GM13977 (cell line): ENCODE measurements around the gene MLLT3.

ENCODE experiments used
- DNase-seq: peaks from one replicate; pipeline ENCODE4 v3.0.0; 2012; ENCODE audit warnings: low spot score
- in situ Hi-C: fragments of 300-500 bp; cut with MboI; formaldehyde crosslinking; loops from one replicate; pipeline ENCODE4 v1.12.0; 2022; ENCODE audit warnings: low sequenced_read_pairs, low pct_unique_long_range_greater_than_20kb, mixed read lengths, inconsistent platforms; ENCODE audit not compliant: unreplicated experiment
- TF ChIP-seq, protein P1 (sequence below): IDR thresholded peaks from 2 replicates; pipeline ENCODE4 v1.5.1; 2012; ENCODE audit warnings: mild to moderate bottlenecking, control low read depth; ENCODE audit not compliant: insufficient read depth; ENCODE audit errors: extremely low read depth, missing control alignments

MLLT3 gene

DNA sequence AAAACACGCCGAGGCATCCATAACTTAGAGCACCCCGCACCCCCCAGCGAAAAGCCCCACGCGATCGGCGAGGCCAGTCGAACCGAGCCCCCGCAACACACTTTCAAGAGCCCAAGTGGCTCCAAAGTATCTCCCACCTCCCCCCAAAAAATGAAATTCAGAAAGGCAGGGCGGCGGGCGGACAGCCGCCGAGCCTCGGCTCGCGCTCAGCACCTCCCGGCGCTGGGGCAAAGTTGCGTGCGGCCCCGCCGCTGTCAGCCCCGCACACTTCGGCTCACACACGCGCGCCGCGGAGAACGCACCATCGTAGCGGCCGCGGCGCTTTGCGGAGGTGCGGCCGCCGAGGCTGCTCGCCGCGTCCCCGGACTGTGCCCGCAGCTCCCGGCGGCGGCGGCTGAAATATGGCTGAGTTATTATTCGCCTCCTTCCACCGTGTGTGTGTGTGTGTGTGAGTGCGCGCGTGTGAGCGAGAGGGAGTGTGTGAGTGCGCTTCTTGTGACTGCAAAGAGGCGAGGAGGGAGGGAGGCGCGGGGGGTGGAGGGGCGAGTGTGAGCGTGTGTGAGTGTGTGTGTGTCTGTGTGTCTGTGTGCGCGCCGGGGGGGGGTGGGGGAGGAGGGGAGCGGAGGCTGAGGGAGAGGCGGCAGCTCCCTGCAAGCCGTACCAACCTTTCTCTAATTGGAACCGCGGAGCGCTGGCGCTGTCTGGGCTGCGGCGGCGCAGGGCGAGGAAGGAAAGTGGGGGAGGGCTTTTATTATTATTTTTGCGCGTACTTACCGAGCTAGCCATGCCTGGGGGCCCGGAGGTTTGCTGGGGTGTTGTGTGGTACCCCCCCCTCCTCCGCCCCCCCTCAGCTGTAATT is 599 bp downstream of the MLLT3 start:
- in situ Hi-C loops = loop anchor here (10.0 kb wide), 3 partner anchors 267 to 697 kb away; no protein-coding TSS in a partner anchor
- TF ChIP-seq, protein P1, sequence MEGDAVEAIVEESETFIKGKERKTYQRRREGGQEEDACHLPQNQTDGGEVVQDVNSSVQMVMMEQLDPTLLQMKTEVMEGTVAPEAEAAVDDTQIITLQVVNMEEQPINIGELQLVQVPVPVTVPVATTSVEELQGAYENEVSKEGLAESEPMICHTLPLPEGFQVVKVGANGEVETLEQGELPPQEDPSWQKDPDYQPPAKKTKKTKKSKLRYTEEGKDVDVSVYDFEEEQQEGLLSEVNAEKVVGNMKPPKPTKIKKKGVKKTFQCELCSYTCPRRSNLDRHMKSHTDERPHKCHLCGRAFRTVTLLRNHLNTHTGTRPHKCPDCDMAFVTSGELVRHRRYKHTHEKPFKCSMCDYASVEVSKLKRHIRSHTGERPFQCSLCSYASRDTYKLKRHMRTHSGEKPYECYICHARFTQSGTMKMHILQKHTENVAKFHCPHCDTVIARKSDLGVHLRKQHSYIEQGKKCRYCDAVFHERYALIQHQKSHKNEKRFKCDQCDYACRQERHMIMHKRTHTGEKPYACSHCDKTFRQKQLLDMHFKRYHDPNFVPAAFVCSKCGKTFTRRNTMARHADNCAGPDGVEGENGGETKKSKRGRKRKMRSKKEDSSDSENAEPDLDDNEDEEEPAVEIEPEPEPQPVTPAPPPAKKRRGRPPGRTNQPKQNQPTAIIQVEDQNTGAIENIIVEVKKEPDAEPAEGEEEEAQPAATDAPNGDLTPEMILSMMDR = no peak
- peak; percentile 55 for DNase-seq

DNA sequence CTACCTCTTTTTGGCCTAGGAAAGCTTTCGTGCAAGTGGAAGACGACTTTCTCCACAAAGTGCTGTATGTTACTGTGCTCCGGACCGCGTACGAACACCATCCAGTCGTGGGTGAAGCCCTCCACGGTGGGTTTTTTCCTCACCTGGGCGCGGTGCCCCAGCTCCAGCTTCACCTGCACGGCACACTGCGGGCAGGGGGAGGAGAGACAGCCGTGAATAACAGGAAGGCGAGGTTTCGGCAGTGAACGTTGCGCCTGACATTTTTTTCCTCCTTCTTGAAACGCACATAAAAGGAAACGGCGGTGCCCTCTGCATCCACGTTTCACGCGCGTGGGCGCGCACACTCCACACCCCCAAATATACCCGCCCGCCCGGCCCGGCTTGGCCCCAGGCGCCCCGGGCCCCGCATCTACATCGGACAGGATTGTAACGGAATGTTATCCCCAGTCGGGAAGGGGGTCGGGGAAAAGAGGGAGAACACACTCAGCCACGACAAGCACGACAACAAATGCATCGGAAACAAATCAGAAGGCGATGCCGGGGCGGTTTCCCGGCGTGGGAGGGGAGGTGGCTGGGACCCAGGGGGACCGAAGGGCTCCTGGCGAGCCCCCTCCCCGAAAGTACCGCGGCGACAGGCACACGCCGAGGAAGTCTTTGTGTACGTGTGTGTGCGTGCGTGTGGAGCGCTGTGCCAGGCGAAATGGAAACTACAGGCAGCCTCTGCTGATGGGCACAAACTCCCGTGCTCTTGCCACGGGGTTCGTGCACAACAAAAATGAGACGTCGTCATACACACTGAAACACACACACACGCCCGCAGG is 1.4 kb downstream of the MLLT3 start:
- in situ Hi-C loops = loop anchor here (10.0 kb wide), 3 partner anchors 266 to 696 kb away; no protein-coding TSS in a partner anchor
- DNase-seq = peak; percentile 39
- TF ChIP-seq, protein P1 = no peak

DNA sequence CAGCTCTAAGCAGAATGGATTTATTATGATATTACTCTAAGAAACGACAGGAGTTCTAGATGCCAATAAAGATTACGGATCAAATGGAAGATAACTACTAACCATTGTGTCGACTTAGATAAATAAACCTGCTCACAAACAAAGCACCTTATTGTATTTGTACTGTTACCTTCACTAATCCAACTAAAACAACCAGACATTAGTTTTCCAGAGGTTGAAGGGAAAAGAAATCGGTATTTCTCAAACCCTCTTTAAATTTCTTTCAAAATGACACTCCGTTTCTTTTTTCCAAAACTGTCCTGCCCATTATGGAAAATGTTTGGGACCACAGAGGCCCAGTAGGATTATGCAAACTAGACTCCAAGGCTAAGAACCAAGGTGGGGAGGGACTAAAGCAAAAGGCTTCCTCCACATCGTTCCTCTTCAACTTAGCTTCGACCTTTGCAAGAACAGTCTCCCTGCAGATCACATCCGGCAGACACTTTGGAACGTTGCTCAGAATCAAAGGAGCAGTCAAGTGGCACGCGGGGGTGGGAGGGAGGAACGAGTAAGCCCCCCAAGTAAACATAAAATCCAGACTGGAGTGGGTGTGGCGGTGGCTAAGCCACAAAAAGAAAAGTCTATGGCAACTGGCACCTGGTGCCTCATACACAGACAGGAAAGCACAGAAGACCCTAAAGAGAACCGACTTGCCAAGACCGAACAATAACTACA is 2.7 kb downstream of the MLLT3 start:
- no peak for DNase-seq
- TF ChIP-seq, protein P1 = no peak
- in situ Hi-C loops = loop anchor here (10.0 kb wide), 4 partner anchors 55 to 695 kb away; no protein-coding TSS in a partner anchor

DNA sequence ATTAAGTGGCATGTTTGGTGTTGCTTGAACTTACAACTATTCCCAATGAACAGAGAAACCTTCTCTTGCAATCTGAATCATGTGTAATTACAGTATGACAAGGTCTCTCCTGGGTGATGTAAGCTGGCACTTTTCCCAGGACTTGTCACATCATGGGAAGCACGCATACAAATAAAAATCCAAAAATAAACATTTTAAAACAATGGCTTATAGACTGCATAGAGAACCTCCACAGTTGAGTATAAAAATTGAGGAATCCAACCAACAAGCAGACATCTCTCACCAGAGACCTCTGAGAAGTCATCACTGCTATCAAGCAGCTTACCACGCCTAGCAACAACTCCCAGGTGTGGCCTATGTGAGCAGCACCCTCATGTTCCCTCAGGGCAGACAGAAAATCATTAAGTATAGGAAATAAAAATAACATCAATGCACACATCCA is 3.9 kb downstream of the MLLT3 start:
- DNase-seq = no peak
- in situ Hi-C loops = loop anchor here (10.0 kb wide), 1 partner anchor 54 kb away; no protein-coding TSS in a partner anchor
- TF ChIP-seq, protein P1 = no peak

DNA sequence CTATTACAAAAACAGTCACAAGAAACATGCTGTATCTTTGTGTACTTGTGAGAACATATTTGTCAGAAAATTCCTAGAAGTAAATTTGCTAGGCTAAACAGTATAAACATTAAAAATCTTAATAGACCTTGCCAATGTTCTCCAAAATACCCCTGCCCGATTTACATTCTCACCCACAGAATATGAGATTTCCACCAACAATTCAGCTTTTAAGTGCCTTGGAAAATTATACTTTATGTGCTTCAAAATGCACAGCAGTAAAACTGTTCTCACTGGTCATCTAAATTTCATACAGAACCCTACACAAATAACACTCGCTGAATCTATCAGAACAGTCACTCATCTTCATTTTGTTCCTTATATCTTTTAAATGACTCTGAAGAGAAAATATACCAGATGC is 5.5 kb downstream of the MLLT3 start:
- DNase-seq = no peak
- in situ Hi-C loops = loop anchor here (10.0 kb wide), 1 partner anchor 52 kb away; no protein-coding TSS in a partner anchor
- TF ChIP-seq, protein P1 = no peak
